ENCODE results near the gene VGLL4. TPM values are rescaled to one million over a fixed set of nuclear protein-coding genes. Genes with fewer than 3 reads are reported as not detected.

VGLL4 gene
- total and polyA plus RNA-seq, 2 of the 4 experiments (the other 2 are of a cell fraction), result 26.2 to 35.4 TPM

DNA sequence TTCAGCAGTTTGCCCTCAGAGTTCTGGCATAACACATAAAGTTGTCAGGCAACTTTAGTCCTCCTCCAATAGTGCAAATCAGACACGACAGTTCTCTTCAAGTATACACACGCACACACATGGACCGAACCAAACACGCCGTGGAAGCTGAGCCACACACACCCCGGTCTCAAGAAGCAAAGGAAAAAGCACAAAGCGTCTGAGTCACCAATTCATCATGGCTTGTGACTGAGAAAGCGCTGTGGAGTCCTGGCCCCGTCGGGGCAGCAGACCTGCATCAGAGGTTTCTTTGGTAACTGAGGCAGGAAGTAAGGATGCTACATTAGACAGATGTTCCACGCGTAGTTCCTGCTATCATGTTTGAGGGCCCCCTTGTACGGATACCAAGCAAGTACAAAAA lies 85.7 kb downstream of the VGLL4 start:
- in situ Hi-C loops (cut with MboI; ENCODE audit: low sequenced_read_pairs), result no loop called here

More for the DNA sequence above, 85.7 kb downstream of the VGLL4 start:
- Histone ChIP-seq H2AK9ac (replicated peaks; ENCODE audit: low read depth, low read length, poor library complexity) (no peak overlapping the region), H2BK15ac (ENCODE audit: low read depth, low read length) (no peak overlapping the region), H3K4ac (ENCODE audit: low read depth, low read length) (peak overlapping the region; percentile 66; the same call in 1 of the 2 replicates), H3K79me1 (ENCODE audit: low read depth in 1 of 2, low read length in 2 of 2) (peaks cover 46 to 98% of the 10 kb centered on the region in 2 experiments), H4K8ac (ENCODE audit: low read depth in 2 of 2, low read length in 2 of 2) (peak overlapping the region in 1 of 2 experiments; percentile 50; a peak in 2 of 4 replicates), H3K23ac (ENCODE audit: low read depth, low read length) (peak overlapping the region; percentile 48), H3K14ac (replicated peaks; ENCODE audit: low read depth, low read length) (no peak overlapping the region; the same call in 1 of the 2 replicates), H3K56ac (ENCODE audit: extremely low read depth, insufficient read depth, low read length) (no peak overlapping the region), H3K36me3 (ENCODE audit: control insufficient read depth, insufficient read depth, low read length) (peaks cover 61% of the 10 kb centered on the region), H2BK120ac (ENCODE audit: low read depth, low read length) (peak overlapping the region; percentile 35), H3K27ac (ENCODE audit: insufficient read depth, low read length) (peak overlapping the region; percentile 5; the same call in 1 of the 2 replicates), H3K9me1 (ENCODE audit: insufficient read depth, low read length) (peaks cover 50% of the 10 kb centered on the region), H4K91ac (ENCODE audit: insufficient read depth, low read depth, low read length) (peak overlapping the region; percentile 41), H4K20me1 (ENCODE audit: insufficient read depth, low read length) (peaks cover 76% of the 10 kb centered on the region), H4K5ac (ENCODE audit: low read depth, low read length) (no peak overlapping the region), H2BK20ac (ENCODE audit: low read depth, low read length) (0 out of 2 replicates have a peak overlapping the region, but pooled peaks have one; percentile 28), H2AFZ (replicated peaks; ENCODE audit: low read length, poor library complexity) (no peak overlapping the region), H3K4me3 (ENCODE audit: insufficient read depth, low read depth, low read length) (no peak overlapping the region), H3K18ac (ENCODE audit: low read depth, low read length) (peak overlapping the region; percentile 49; the same call in 1 of the 2 replicates), H3K4me2 (ENCODE audit: low read depth, low read length) (no peak overlapping the region), H3K4me1 (ENCODE audit: control insufficient read depth, insufficient read depth, low read length) (peaks cover 34% of the 10 kb centered on the region), H3K9me3 (ENCODE audit: control insufficient read depth, insufficient read depth, low read length) (no peaks in the 10 kb centered on the region), H2AK5ac (ENCODE audit: low read depth, low read length) (no peak overlapping the region), H3K27me3 (ENCODE audit: control insufficient read depth, insufficient read depth, low read length) (no peaks in the 10 kb centered on the region), H2BK5ac (ENCODE audit: low read depth, low read length, poor library complexity, severe bottlenecking) (peak overlapping the region; percentile 68), H3K9ac (ENCODE audit: low read depth, low read length) (no peak overlapping the region)
- DNase-seq, result peak; percentile 90
- no TSS peak for BruUV-seq (replicated peaks)
- ChIA-PET POLR2A (ENCODE audit: unreplicated experiment) (interaction anchor here (0.6 kb wide), 1 partner anchor 1832 kb away, joined by 12 read pairs; no protein-coding TSS in a partner anchor), CTCF (interaction anchor here (0.6 kb wide), 1 partner anchor 114 kb away, joined by 3 read pairs; no protein-coding TSS in a partner anchor)
- ATAC-seq (ENCODE audit: low read depth), result peak; percentile 34
- intact Hi-C loops (cut with micrococcal nuclease) (no loop called here), dilution Hi-C loops (cut with HindIII; ENCODE audit: low sequenced_read_pairs, unreplicated experiment) (no loop called here)
- TF ChIP-seq BHLHE40 (IDR thresholded peaks at IDR 0.05; ENCODE audit: low read depth, low read length) (0 out of 2 replicates have a peak, but pooled peaks have one; percentile 40), MAZ (IDR thresholded peaks at IDR 0.05; ENCODE audit: borderline replicate concordance, low read depth, low read length) (no peak), RAD21 (IDR thresholded peaks at IDR 0.05; ENCODE audit: low read length) (peak; percentile 31; the same call in 1 of the 2 replicates), SMC3 (IDR thresholded peaks at IDR 0.05; ENCODE audit: low read depth, low read length) (peak; percentile 13; the same call in 1 of the 2 replicates), MXI1 (IDR thresholded peaks at IDR 0.05; ENCODE audit: borderline replicate concordance, low read depth, low read length) (peak; percentile 76), FOS (IDR thresholded peaks at IDR 0.05; ENCODE audit: low read depth, low read length) (peak; percentile 62)
- TF ChIP-seq, protein P1, sequence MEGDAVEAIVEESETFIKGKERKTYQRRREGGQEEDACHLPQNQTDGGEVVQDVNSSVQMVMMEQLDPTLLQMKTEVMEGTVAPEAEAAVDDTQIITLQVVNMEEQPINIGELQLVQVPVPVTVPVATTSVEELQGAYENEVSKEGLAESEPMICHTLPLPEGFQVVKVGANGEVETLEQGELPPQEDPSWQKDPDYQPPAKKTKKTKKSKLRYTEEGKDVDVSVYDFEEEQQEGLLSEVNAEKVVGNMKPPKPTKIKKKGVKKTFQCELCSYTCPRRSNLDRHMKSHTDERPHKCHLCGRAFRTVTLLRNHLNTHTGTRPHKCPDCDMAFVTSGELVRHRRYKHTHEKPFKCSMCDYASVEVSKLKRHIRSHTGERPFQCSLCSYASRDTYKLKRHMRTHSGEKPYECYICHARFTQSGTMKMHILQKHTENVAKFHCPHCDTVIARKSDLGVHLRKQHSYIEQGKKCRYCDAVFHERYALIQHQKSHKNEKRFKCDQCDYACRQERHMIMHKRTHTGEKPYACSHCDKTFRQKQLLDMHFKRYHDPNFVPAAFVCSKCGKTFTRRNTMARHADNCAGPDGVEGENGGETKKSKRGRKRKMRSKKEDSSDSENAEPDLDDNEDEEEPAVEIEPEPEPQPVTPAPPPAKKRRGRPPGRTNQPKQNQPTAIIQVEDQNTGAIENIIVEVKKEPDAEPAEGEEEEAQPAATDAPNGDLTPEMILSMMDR (conservative IDR thresholded peaks at IDR 0.05; ENCODE audit: low read depth, low read length), result no peak
- 50% methylated on average over 2 of the region's 13 CpGs; no CpG with 5 or more reads in 1 of the 2 experiments for whole genome bisulfite sequencing, 2 experiments (ENCODE audit: extremely low coverage in 2 of 2, insufficient read length in 1 of 2)

All from IMR-90 (cell line).